Measurements from ENCODE around the gene ST6GALNAC3. TPM values are rescaled to one million over a fixed set of nuclear protein-coding genes. Genes with fewer than 3 reads are reported as not detected.

Gene ST6GALNAC3
- total and polyA plus RNA-seq, 11 donors: 2.5 to 7.7 (median 4.4) TPM

- Histone ChIP-seq H3K36me3 (no peaks in the 10 kb centered on the region), H3K4me3 (no peak overlapping the region), H3K9me3 (no peaks in the 10 kb centered on the region), H3K27me3 (no peaks in the 10 kb centered on the region), H3K27ac (no peak overlapping the region), H3K4me1 (no peaks in the 10 kb centered on the region)
- ATAC-seq (no peak), DNase-seq (no peak)
- intact Hi-C loops (cut with DNase I): no loop called here
- no peak for TF ChIP-seq POLR2A (IDR thresholded peaks at IDR 0.05)
- no peak for TF ChIP-seq CTCF (IDR thresholded peaks at IDR 0.05)
These were observed 497.7 kb downstream of the ST6GALNAC3 start for GRCh38 chr1:76572229-76572628.

- Histone ChIP-seq H3K4me3 (no peak overlapping the region), H3K27ac (no peak overlapping the region), H3K27me3 (no peaks in the 10 kb centered on the region), H3K9me3 (no peaks in the 10 kb centered on the region), H3K36me3 (no peaks in the 10 kb centered on the region), H3K4me1 (no peaks in the 10 kb centered on the region)
- WGBS, 4 donors: 84 to 94% (median 90%) methylated on average over 3 of the region's 3 CpGs
- intact Hi-C loops (cut with DNase I): no loop called here
- ATAC-seq (no peak), DNase-seq (no peak)
- TF ChIP-seq CTCF (IDR thresholded peaks at IDR 0.05) (no peak), POLR2A (IDR thresholded peaks at IDR 0.05) (no peak)
These were observed 502.5 kb downstream of the ST6GALNAC3 start for GRCh38 chr1:76576876-76577524.

GRCh38 chr1:76577525-76578185, 503.1 kb downstream of the ST6GALNAC3 start:
- intact Hi-C loops (cut with DNase I): no loop called here
- H3K9me3 ChIP-seq: no peaks in the 10 kb centered on the region
- no peaks in the 10 kb centered on the region for H3K36me3 ChIP-seq
- no peak overlapping the region for H3K27ac ChIP-seq
- ATAC-seq: no peak
- H3K4me3 ChIP-seq: no peak overlapping the region
- TF ChIP-seq CTCF (IDR thresholded peaks at IDR 0.05) (no peak), POLR2A (IDR thresholded peaks at IDR 0.05) (no peak)
- no peak for DNase-seq
- WGBS, 4 donors: 85 to 88% (median 87%) methylated on average over 3 of the region's 3 CpGs
- no peaks in the 10 kb centered on the region for H3K4me1 ChIP-seq
- H3K27me3 ChIP-seq: no peaks in the 10 kb centered on the region

DNA sequence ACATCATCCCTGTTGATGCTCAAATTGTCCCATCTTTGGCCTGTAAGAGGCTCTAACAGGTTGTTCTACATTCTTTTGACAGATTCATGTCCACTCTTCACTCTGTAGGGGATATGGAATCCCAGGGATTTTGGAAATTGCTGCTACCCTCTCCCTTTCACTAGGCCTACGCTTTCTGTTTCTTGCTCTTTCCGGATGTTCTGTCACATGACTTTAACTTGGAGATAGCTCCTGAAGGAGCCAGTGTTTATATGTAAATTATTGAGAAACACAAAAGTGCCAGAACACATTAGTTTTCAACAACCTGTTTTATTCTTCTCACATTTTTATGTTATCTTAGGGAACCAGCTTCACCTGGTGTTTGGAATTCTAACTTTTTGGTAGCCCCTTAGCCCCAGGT, 505.7 kb downstream of the ST6GALNAC3 start:
- 86 to 91% (median 88%) methylated on average over 2 of the region's 2 CpGs for WGBS, 4 donors
- intact Hi-C loops (cut with DNase I): no loop called here
- no peaks in the 10 kb centered on the region for H3K4me1 ChIP-seq
- DNase-seq (no peak), ATAC-seq (no peak)
- no peaks in the 10 kb centered on the region for H3K27me3 ChIP-seq
- H3K4me3 ChIP-seq: no peak overlapping the region
- H3K27ac ChIP-seq: no peak overlapping the region
- TF ChIP-seq POLR2A (IDR thresholded peaks at IDR 0.05) (no peak), CTCF (IDR thresholded peaks at IDR 0.05) (no peak)
- H3K36me3 ChIP-seq: no peaks in the 10 kb centered on the region
- H3K9me3 ChIP-seq: no peaks in the 10 kb centered on the region

All from heart left ventricle (tissue), 16 donors.